Measurements from ENCODE around the gene TEKTIP1. TPM values are rescaled to one million over a fixed set of nuclear protein-coding genes. Genes with fewer than 3 reads are reported as not detected.

TEKTIP1 gene
- total RNA-seq, 2 donors from 2014 or later: 2.1 to 4.0 TPM

GRCh38 chr19:3547767-3548282 lies 8.9 kb downstream of the TEKTIP1 start:
- H3K27ac Mint-ChIP-seq: no peak overlapping the region
- H3K27me3 Mint-ChIP-seq: no peaks in the 10 kb centered on the region
- peaks cover 10% of the 10 kb centered on the region for H3K4me1 Mint-ChIP-seq
- H3K9me3 Mint-ChIP-seq: no peaks in the 10 kb centered on the region
- ATAC-seq (replicated peaks): no peak
- peaks cover 18% of the 10 kb centered on the region for H3K36me3 Mint-ChIP-seq (ENCODE audit: low read depth)
- no peak overlapping the region for H3K4me3 Mint-ChIP-seq

GRCh38 chr19:3548606-3549005 lies 9.6 kb downstream of the TEKTIP1 start:
- H3K27ac Mint-ChIP-seq: no peak overlapping the region
- H3K27me3 Mint-ChIP-seq: no peaks in the 10 kb centered on the region
- peaks cover 10% of the 10 kb centered on the region for H3K4me1 Mint-ChIP-seq
- no peaks in the 10 kb centered on the region for H3K9me3 Mint-ChIP-seq
- H3K36me3 Mint-ChIP-seq (ENCODE audit: low read depth): peaks cover 18% of the 10 kb centered on the region
- ATAC-seq (replicated peaks): no peak
- H3K4me3 Mint-ChIP-seq: no peak overlapping the region

GRCh38 chr19:3549816-3550215 lies 10.8 kb downstream of the TEKTIP1 start:
- H3K27ac Mint-ChIP-seq: no peak overlapping the region

GRCh38 chr19:3550947-3551791 lies 12.2 kb downstream of the TEKTIP1 start:
- ATAC-seq (replicated peaks): no peak
- Mint-ChIP-seq H3K9me3 (no peaks in the 10 kb centered on the region), H3K27me3 (no peaks in the 10 kb centered on the region), H3K27ac (peak overlapping the region; percentile 41), H3K36me3 (ENCODE audit: low read depth) (peaks cover 5% of the 10 kb centered on the region), H3K4me3 (no peak overlapping the region), H3K4me1 (peaks cover 15% of the 10 kb centered on the region)

More at GRCh38 chr19:3549816-3550215, 10.8 kb downstream of the TEKTIP1 start:
- Mint-ChIP-seq H3K27me3 (no peaks in the 10 kb centered on the region), H3K36me3 (ENCODE audit: low read depth) (peaks cover 17% of the 10 kb centered on the region), H3K4me1 (peaks cover 10% of the 10 kb centered on the region), H3K4me3 (no peak overlapping the region), H3K9me3 (no peaks in the 10 kb centered on the region)
- ATAC-seq (replicated peaks): no peak

GRCh38 chr19:3551792-3552095 lies 12.8 kb downstream of the TEKTIP1 start:
- ATAC-seq (replicated peaks): no peak
- Mint-ChIP-seq H3K4me3 (no peak overlapping the region), H3K4me1 (peaks cover 20% of the 10 kb centered on the region), H3K27ac (peak overlapping the region; percentile 41), H3K27me3 (no peaks in the 10 kb centered on the region), H3K9me3 (no peaks in the 10 kb centered on the region), H3K36me3 (ENCODE audit: low read depth) (peaks cover 5% of the 10 kb centered on the region)

GRCh38 chr19:3554254-3555083 lies 15.5 kb downstream of the TEKTIP1 start:
- no peak for ATAC-seq (replicated peaks)
- peak overlapping the region; percentile 89 for H3K4me3 Mint-ChIP-seq
- peak overlapping the region; percentile 80 for H3K27ac Mint-ChIP-seq
- H3K9me3 Mint-ChIP-seq: no peaks in the 10 kb centered on the region
- no peaks in the 10 kb centered on the region for H3K27me3 Mint-ChIP-seq
- H3K4me1 Mint-ChIP-seq: peaks cover 21% of the 10 kb centered on the region
- H3K36me3 Mint-ChIP-seq (ENCODE audit: low read depth): peaks cover under 1% of the 10 kb centered on the region

GRCh38 chr19:3555653-3556422 lies 16.9 kb downstream of the TEKTIP1 start:
- no peaks in the 10 kb centered on the region for H3K9me3 Mint-ChIP-seq
- H3K36me3 Mint-ChIP-seq (ENCODE audit: low read depth): no peaks in the 10 kb centered on the region
- peak overlapping the region; percentile 80 for H3K27ac Mint-ChIP-seq
- no peaks in the 10 kb centered on the region for H3K27me3 Mint-ChIP-seq
- ATAC-seq (replicated peaks): no peak
- H3K4me1 Mint-ChIP-seq: peaks cover 21% of the 10 kb centered on the region
- peak overlapping the region; percentile 89 for H3K4me3 Mint-ChIP-seq

- no peak for ATAC-seq (replicated peaks)
- H3K9me3 Mint-ChIP-seq: no peaks in the 10 kb centered on the region
- no peaks in the 10 kb centered on the region for H3K36me3 Mint-ChIP-seq (ENCODE audit: low read depth)
- H3K4me3 Mint-ChIP-seq: peak overlapping the region; percentile 89
- no peaks in the 10 kb centered on the region for H3K27me3 Mint-ChIP-seq
- peak overlapping the region; percentile 80 for H3K27ac Mint-ChIP-seq
- H3K4me1 Mint-ChIP-seq: peaks cover 20% of the 10 kb centered on the region
Measured at GRCh38 chr19:3556423-3556977, 17.5 kb downstream of the TEKTIP1 start.

- Mint-ChIP-seq H3K4me1 (peaks cover 17% of the 10 kb centered on the region), H3K4me3 (peak overlapping the region; percentile 89), H3K27me3 (no peaks in the 10 kb centered on the region), H3K9me3 (no peaks in the 10 kb centered on the region), H3K27ac (peak overlapping the region; percentile 80), H3K36me3 (ENCODE audit: low read depth) (no peaks in the 10 kb centered on the region)
- ATAC-seq (replicated peaks): peak; percentile 38
Measured at GRCh38 chr19:3556978-3557460, 18.0 kb downstream of the TEKTIP1 start.

- ATAC-seq (replicated peaks): peak; percentile 96
- peak within 1 kb of the TSS; percentile 89 for H3K4me3 Mint-ChIP-seq
- H3K27ac Mint-ChIP-seq: peak within 1 kb of the TSS; percentile 80
- H3K9me3 Mint-ChIP-seq: no peaks in the 10 kb centered on the region
- H3K27me3 Mint-ChIP-seq: no peaks in the 10 kb centered on the region
- H3K4me1 Mint-ChIP-seq: peaks cover 17% of the 10 kb centered on the region
- no peaks in the 10 kb centered on the region for H3K36me3 Mint-ChIP-seq (ENCODE audit: low read depth)
Measured at GRCh38 chr19:3557461-3558248, 18.7 kb downstream of the TEKTIP1 start, which contains the start of gene MFSD12. Gene MFSD12 (minus strand): TSS chr19:3557586. CDS start chr19:3557403, 183 bp downstream.

GRCh38 chr19:3563709-3564524 lies 24.9 kb downstream of the TEKTIP1 start:
- Mint-ChIP-seq H3K4me1 (no peaks in the 10 kb centered on the region), H3K36me3 (ENCODE audit: low read depth) (no peaks in the 10 kb centered on the region), H3K27me3 (no peaks in the 10 kb centered on the region), H3K27ac (no peak overlapping the region), H3K4me3 (no peak overlapping the region), H3K9me3 (no peaks in the 10 kb centered on the region)
- ATAC-seq (replicated peaks): no peak

- H3K4me3 Mint-ChIP-seq: no peak overlapping the region
- H3K9me3 Mint-ChIP-seq: no peaks in the 10 kb centered on the region
- no peaks in the 10 kb centered on the region for H3K4me1 Mint-ChIP-seq
- ATAC-seq (replicated peaks): no peak
- no peaks in the 10 kb centered on the region for H3K36me3 Mint-ChIP-seq (ENCODE audit: low read depth)
- H3K27ac Mint-ChIP-seq: no peak overlapping the region
- no peaks in the 10 kb centered on the region for H3K27me3 Mint-ChIP-seq
Measured at GRCh38 chr19:3565139-3565538, 26.2 kb downstream of the TEKTIP1 start.
